BJ (cell line): ENCODE measurements around the gene LRMDA. TPM values are rescaled to one million over a fixed set of nuclear protein-coding genes. Genes with fewer than 3 reads are reported as not detected.

Experiments used
- CTCF ChIA-PET: fragments of 350-600 bp; formaldehyde crosslinking; extraction: SDS; loops from one replicate; lab custom pipeline; 2021; ENCODE audit warnings: antibody characterized with exemption, inconsistent platforms; lab: Yijun Ruan, JAX
- POLR2A ChIA-PET: fragments of 300-600 bp; sonication (Branson Sonifier 250); formaldehyde crosslinking; extraction: SDS; loops from one replicate; lab custom pipeline; 2021; ENCODE audit warnings: antibody characterized with exemption; lab: Charles Lee
- DNase-seq: peaks from one replicate; pipeline ENCODE4 v3.0.0-alpha.2; 2011; ENCODE audit warnings: low read depth
- H3K27me3 ChIP-seq: 2 replicates; pipeline ENCODE4 v1.6.0; 2011; ENCODE audit warnings: low read length; ENCODE audit not compliant: control insufficient read depth, insufficient read depth
- H3K36me3 ChIP-seq: 2 replicates; pipeline ENCODE4 v1.5.1; 2011; ENCODE audit warnings: low read length; ENCODE audit not compliant: control insufficient read depth, insufficient read depth
- H3K4me3 ChIP-seq: 2 replicates; pipeline ENCODE4 v1.5.1; 2011; ENCODE audit warnings: low read depth, mild to moderate bottlenecking, control low read depth, low read length
- CTCF ChIP-seq: IDR thresholded peaks from 2 replicates; pipeline ENCODE4 v1.5.1; 2011; ENCODE audit warnings: low read depth, mild to moderate bottlenecking, control low read depth, inconsistent platforms, low read length, moderate library complexity; ENCODE audit not compliant: insufficient read depth
- polyA plus RNA-seq: library from polyadenylated mRNA; depleted of rRNA; stranded (reverse); fragments of >200 nt; gene quantifications from 2 replicates; pipeline ENCODE4 v1.2.3, GENCODE V29; 2011

LRMDA gene
- polyA plus RNA-seq, 1 experiment: not detected

DNA sequence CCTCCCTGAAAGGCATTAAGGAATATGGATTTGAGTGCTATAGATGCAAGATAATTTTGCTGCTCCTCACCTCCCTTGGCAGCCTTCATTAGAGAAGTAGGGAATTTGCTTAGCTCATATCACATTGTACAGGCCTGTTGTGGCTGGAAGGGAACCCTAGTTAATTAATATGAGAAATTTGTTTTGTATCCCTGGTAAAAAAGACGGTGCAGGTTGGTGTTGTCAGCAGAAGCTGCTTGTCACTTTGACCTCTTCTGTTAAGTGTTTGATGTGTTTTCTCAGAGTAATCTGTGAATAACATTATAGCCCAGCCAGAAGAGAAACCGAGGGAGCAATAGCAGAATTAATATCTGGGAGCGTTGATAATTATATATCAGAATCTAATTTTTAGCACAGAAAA is 278.4 kb downstream of the LRMDA start:
- DNase-seq: no peak
- POLR2A ChIA-PET: no interaction called here
- CTCF ChIA-PET: no interaction called here

DNA sequence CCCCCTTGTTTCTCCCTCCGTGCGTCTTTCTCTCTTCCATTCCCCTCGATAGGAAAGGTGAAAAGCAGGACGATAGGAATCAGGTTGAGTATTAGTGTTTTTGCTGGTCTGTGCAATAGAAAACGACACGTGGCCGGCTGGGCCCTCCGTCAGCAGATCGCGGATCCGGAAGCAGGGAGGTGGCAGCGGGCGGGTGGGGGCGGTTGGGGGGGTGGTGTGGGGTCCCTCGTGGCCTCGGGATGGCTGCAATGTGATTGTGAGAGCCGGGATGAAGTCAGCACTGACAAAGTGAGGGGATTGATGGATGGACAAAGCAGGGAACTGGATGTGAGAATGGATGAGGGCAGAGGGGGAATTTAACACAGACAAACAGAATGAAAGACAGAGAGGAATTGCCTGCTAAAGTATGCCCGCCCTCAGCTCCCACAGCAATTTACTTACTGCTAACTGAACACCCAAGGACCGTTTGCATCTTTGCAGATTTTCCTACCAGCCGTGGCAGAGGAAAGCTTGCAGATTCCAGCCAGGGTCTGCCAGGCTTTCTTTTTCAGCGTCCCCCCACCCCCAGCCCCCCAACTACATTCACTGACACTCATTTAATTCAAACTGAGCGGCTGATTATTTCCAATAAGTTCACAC is 280.9 kb downstream of the LRMDA start:
- Histone ChIP-seq H3K27me3 (no peaks in the 10 kb centered on the region), H3K36me3 (no peaks in the 10 kb centered on the region), H3K4me3 (no peak overlapping the region)
- ChIA-PET POLR2A (no interaction called here), CTCF (no interaction called here)
- TF ChIP-seq CTCF: no peak
- DNase-seq: no peak

More for the DNA sequence above, 278.4 kb downstream of the LRMDA start:
- no peak for TF ChIP-seq CTCF
- no peak overlapping the region for H3K4me3 ChIP-seq
- H3K27me3 ChIP-seq: no peaks in the 10 kb centered on the region
- H3K36me3 ChIP-seq: no peaks in the 10 kb centered on the region

DNA sequence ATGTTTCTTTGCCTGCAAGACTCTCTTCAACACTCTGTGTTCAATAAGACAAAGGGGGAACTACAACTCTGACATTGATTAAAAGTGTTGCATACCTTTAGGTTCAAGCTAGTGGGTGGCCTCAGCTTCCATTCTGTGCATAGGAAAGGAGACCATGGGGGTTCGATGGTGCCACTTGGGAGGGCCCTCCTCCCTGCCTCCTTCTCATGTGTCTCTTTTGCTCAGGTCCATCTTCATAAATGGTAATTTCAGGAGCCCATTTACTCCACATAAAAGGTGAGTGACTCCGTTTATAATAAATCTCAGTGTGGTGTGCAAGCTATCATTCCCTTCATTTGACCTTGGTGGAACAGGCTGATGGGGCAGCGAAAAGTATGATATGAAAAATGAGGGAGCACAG is 285.1 kb downstream of the LRMDA start:
- Histone ChIP-seq H3K4me3 (no peak overlapping the region), H3K27me3 (no peaks in the 10 kb centered on the region), H3K36me3 (no peaks in the 10 kb centered on the region)
- ChIA-PET CTCF (interaction anchor here (1.5 to 1.8 kb wide), 2 partner anchors 10 to 317 kb away, joined by 4 read pairs; no protein-coding TSS in a partner anchor), POLR2A (no interaction called here)
- no peak for TF ChIP-seq CTCF
- DNase-seq: no peak

DNA sequence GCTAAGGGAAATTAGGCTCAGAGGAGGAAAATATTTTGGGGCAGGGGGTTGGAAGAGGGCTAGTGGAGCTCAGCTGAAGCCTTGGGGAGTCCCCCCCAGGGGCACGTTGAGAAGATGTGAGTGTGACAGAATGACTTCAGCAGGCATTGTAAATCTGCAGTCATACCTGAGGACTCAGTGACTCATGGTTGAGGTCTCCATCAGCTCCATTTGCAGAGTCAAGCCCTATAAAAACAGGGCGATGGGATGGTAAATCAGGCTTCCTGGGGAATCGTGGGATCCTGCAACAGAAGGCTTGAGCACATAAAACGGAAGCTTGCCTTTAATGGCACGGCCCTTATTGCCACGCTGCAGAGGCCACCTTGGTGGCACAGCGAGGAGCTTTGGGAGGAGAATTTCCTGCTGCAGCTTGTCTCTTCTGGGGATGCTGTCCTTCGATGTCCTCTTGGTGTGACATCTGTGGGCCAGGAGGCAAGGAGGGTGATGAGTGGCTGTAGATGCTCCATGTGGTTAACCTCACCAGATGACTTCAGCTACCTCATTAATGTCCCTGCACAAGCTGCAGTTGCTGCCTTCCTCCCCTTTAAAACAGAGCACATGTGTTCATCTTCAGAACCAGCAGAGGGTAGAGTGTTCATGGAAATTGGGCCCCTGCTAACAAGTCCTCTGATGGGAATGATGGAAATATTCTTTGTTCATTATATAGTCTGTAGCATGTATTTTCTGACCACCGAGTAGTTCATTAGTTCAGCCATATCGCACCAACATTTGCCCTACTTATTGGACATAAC is 285.9 kb downstream of the LRMDA start:
- Histone ChIP-seq H3K4me3 (no peak overlapping the region), H3K36me3 (no peaks in the 10 kb centered on the region), H3K27me3 (no peaks in the 10 kb centered on the region)
- CTCF ChIA-PET: interaction anchor here (1.5 to 1.8 kb wide), 2 partner anchors 9 to 318 kb away, joined by 4 read pairs; no protein-coding TSS in a partner anchor
- POLR2A ChIA-PET: no interaction called here
- no peak for DNase-seq
- no peak for TF ChIP-seq CTCF

- no peak for TF ChIP-seq CTCF
- ChIA-PET CTCF (no interaction called here), POLR2A (no interaction called here)
- H3K4me3 ChIP-seq: no peak overlapping the region
- no peaks in the 10 kb centered on the region for H3K36me3 ChIP-seq
- no peak for DNase-seq
- H3K27me3 ChIP-seq: no peaks in the 10 kb centered on the region
Observed at GRCh38 chr10:75718991-75719390, 287.6 kb downstream of the LRMDA start.
